SK-N-SH treated with all-trans-retinoic acid at 6 μM for 48 hours (cell line): ENCODE results near the gene PTGIS.
A peak's percentile ranks its signal among the peaks of the same experiment; 100 is the strongest.

Experiments used
- ATAC-seq: fragments of 200-7000 bp; cut with Tn5 transposase; 3 replicates; pipeline ENCODE4 v1.9.1; 2020; ENCODE audit warnings: mild to moderate bottlenecking, moderate library complexity
- ARNTL ChIP-seq: fragments of 450-650 bp; formaldehyde crosslinking; IDR thresholded peaks from 2 replicates; pipeline ENCODE4 v1.5.0; 2020; ENCODE audit warnings: low read depth, mild to moderate bottlenecking, moderate library complexity, borderline replicate concordance
- BACH2 ChIP-seq: fragments of 250-450 bp; sonication (Bioruptor Pico); IDR thresholded peaks from 2 replicates; pipeline ENCODE4 v1.9.0; 2021; ENCODE audit warnings: mild to moderate bottlenecking, borderline replicate concordance
- ESRRG ChIP-seq: fragments of 250-450 bp; sonication (Bioruptor Pico); IDR thresholded peaks from 2 replicates; pipeline ENCODE4 v1.6.1; 2021; ENCODE audit warnings: mild to moderate bottlenecking
- GLIS3 ChIP-seq: fragments of 250-450 bp; sonication (Bioruptor Pico); IDR thresholded peaks from 2 replicates; pipeline ENCODE4 v1.5.0; 2020; ENCODE audit warnings: mild to moderate bottlenecking, moderate library complexity
- OSR1 ChIP-seq: fragments of 250-450 bp; sonication (Bioruptor Pico); IDR thresholded peaks from 2 replicates; pipeline ENCODE4 v1.8.0; 2022; ENCODE audit warnings: moderate library complexity, mild to moderate bottlenecking, inconsistent platforms
- PPARA ChIP-seq: fragments of 250-450 bp; sonication (Bioruptor Pico); IDR thresholded peaks from 2 replicates; pipeline ENCODE4 v1.5.0; 2020; ENCODE audit warnings: mild to moderate bottlenecking, borderline replicate concordance
- RARB ChIP-seq: fragments of 250-450 bp; sonication (Bioruptor Pico); IDR thresholded peaks from 2 replicates; pipeline ENCODE4 v1.8.0; 2021; ENCODE audit warnings: mild to moderate bottlenecking, moderate library complexity
- SNAI2 ChIP-seq: fragments of 250-450 bp; sonication (Bioruptor Pico); IDR thresholded peaks from 2 replicates; pipeline ENCODE4 v1.5.0; 2020; ENCODE audit warnings: mild to moderate bottlenecking, moderate library complexity
- TCF4 ChIP-seq: fragments of 250-450 bp; sonication (Bioruptor Pico); IDR thresholded peaks from 2 replicates; pipeline ENCODE4 v1.8.0; 2021; ENCODE audit warnings: mild to moderate bottlenecking, moderate library complexity, borderline replicate concordance
- TOX ChIP-seq: fragments of 250-450 bp; sonication (Bioruptor Pico); IDR thresholded peaks from 2 replicates; pipeline ENCODE4 v1.8.0; 2021; ENCODE audit warnings: mild to moderate bottlenecking, moderate library complexity, borderline replicate concordance
- ZC3H10 ChIP-seq: fragments of 250-450 bp; sonication (Bioruptor Pico); IDR thresholded peaks from 2 replicates; pipeline ENCODE4 v1.5.1; 2021; ENCODE audit warnings: mild to moderate bottlenecking, moderate library complexity
- ZFP3 ChIP-seq: fragments of 250-450 bp; sonication (Bioruptor Pico); IDR thresholded peaks from 2 replicates; pipeline ENCODE4 v1.5.0; 2020; ENCODE audit warnings: mild to moderate bottlenecking, moderate library complexity
- ZFP30 ChIP-seq: fragments of 450-650 bp; formaldehyde crosslinking; IDR thresholded peaks from 2 replicates; pipeline ENCODE4 v1.5.0; 2022; ENCODE audit warnings: mild to moderate bottlenecking, moderate library complexity
- ZNF565 ChIP-seq: fragments of 450-650 bp; formaldehyde crosslinking; conservative IDR thresholded peaks from 2 replicates; pipeline ENCODE4 v1.5.0; 2020; ENCODE audit warnings: low read depth, mild to moderate bottlenecking, moderate library complexity
- ZNF70 ChIP-seq: fragments of 450-650 bp; formaldehyde crosslinking; IDR thresholded peaks from 2 replicates; pipeline ENCODE4 v1.5.0; 2020; ENCODE audit warnings: mild to moderate bottlenecking, moderate library complexity
- ZNF8 ChIP-seq: fragments of 450-650 bp; formaldehyde crosslinking; IDR thresholded peaks from 2 replicates; pipeline ENCODE4 v1.5.0; 2020; ENCODE audit warnings: mild to moderate bottlenecking, moderate library complexity
- TF ChIP-seq, protein P1 (sequence below): fragments of 250-450 bp; sonication (Bioruptor Pico); IDR thresholded peaks from 2 replicates; pipeline ENCODE4 v1.5.0; 2020; ENCODE audit warnings: mild to moderate bottlenecking, moderate library complexity
- TF ChIP-seq, protein P2 (sequence below): fragments of 250-450 bp; sonication (Bioruptor Pico); IDR thresholded peaks from 2 replicates; pipeline ENCODE4 v1.5.1; 2021; ENCODE audit warnings: mild to moderate bottlenecking, moderate library complexity
- TF ChIP-seq, protein P3 (sequence below): fragments of 250-450 bp; sonication (Bioruptor Pico); IDR thresholded peaks from 2 replicates; pipeline ENCODE4 v1.8.0; 2020; ENCODE audit warnings: mild to moderate bottlenecking, moderate library complexity, borderline replicate concordance
- TF ChIP-seq, protein P4 (sequence below): fragments of 250-450 bp; sonication (Bioruptor Pico); IDR thresholded peaks from 2 replicates; pipeline ENCODE4 v1.8.0; 2021; ENCODE audit warnings: low read depth, mild to moderate bottlenecking, moderate library complexity, borderline replicate concordance

The PTGIS gene

DNA sequence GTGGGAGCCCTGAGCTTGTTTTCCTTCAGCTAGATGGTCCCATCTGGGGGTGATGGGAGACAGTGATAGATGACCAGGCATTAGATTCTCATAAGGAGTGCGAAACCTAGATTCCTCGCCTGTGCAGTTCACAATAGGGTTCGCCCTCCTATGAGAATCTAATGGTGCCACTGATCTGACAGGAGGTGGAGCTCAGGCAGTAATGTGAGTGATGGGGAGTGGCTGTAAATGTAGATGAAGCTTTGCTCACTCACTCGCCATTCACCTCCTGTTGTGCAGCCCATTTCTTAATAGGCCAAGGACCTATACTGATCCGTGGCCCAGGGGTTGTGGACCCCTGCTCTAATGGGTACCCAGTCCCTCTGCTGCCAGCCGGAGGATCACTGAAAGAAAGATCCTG is 64.8 kb downstream of the PTGIS start:
- TF ChIP-seq OSR1 (CRISPR knock-in tag) (no peak), ZC3H10 (CRISPR knock-in tag) (no peak), ZNF70 (no peak), ZNF565 (CRISPR knock-in tag) (no peak), SNAI2 (CRISPR knock-in tag) (no peak), ESRRG (CRISPR knock-in tag) (no peak), ZFP30 (no peak), ZFP3 (no peak), PPARA (no peak), TOX (CRISPR knock-in tag) (no peak), GLIS3 (CRISPR knock-in tag) (no peak), ARNTL (no peak), BACH2 (CRISPR knock-in tag) (no peak), TCF4 (CRISPR knock-in tag) (no peak)
- TF ChIP-seq, protein P1, sequence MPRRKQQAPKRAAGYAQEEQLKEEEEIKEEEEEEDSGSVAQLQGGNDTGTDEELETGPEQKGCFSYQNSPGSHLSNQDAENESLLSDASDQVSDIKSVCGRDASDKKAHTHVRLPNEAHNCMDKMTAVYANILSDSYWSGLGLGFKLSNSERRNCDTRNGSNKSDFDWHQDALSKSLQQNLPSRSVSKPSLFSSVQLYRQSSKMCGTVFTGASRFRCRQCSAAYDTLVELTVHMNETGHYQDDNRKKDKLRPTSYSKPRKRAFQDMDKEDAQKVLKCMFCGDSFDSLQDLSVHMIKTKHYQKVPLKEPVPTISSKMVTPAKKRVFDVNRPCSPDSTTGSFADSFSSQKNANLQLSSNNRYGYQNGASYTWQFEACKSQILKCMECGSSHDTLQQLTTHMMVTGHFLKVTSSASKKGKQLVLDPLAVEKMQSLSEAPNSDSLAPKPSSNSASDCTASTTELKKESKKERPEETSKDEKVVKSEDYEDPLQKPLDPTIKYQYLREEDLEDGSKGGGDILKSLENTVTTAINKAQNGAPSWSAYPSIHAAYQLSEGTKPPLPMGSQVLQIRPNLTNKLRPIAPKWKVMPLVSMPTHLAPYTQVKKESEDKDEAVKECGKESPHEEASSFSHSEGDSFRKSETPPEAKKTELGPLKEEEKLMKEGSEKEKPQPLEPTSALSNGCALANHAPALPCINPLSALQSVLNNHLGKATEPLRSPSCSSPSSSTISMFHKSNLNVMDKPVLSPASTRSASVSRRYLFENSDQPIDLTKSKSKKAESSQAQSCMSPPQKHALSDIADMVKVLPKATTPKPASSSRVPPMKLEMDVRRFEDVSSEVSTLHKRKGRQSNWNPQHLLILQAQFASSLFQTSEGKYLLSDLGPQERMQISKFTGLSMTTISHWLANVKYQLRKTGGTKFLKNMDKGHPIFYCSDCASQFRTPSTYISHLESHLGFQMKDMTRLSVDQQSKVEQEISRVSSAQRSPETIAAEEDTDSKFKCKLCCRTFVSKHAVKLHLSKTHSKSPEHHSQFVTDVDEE, result no peak
- TF ChIP-seq, protein P2, sequence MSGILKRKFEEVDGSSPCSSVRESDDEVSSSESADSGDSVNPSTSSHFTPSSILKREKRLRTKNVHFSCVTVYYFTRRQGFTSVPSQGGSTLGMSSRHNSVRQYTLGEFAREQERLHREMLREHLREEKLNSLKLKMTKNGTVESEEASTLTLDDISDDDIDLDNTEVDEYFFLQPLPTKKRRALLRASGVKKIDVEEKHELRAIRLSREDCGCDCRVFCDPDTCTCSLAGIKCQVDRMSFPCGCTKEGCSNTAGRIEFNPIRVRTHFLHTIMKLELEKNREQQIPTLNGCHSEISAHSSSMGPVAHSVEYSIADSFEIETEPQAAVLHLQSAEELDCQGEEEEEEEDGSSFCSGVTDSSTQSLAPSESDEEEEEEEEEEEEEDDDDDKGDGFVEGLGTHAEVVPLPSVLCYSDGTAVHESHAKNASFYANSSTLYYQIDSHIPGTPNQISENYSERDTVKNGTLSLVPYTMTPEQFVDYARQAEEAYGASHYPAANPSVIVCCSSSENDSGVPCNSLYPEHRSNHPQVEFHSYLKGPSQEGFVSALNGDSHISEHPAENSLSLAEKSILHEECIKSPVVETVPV, result no peak
- TF ChIP-seq, protein P3, sequence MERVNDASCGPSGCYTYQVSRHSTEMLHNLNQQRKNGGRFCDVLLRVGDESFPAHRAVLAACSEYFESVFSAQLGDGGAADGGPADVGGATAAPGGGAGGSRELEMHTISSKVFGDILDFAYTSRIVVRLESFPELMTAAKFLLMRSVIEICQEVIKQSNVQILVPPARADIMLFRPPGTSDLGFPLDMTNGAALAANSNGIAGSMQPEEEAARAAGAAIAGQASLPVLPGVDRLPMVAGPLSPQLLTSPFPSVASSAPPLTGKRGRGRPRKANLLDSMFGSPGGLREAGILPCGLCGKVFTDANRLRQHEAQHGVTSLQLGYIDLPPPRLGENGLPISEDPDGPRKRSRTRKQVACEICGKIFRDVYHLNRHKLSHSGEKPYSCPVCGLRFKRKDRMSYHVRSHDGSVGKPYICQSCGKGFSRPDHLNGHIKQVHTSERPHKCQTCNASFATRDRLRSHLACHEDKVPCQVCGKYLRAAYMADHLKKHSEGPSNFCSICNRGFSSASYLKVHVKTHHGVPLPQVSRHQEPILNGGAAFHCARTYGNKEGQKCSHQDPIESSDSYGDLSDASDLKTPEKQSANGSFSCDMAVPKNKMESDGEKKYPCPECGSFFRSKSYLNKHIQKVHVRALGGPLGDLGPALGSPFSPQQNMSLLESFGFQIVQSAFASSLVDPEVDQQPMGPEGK (CRISPR knock-in tag), result no peak
- ATAC-seq, result no peak

DNA sequence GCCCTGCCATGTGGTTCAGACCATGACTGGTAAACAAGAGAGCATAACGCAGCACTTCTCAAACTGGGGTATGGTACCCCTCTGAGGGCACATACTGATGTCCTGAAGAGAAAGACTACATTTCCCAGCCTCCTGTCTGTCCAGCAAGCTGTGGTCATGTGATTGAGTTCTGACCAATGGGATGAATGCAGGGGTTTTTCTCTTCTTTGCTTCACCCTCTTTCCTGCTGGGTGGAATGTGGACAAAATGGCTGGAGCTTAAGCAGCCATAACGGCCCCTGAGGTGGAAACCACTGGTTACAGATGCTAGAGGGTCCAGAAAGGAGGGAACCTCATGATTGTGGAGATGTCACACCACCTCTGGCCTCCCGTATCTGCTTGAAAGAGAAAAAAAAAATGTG is 66.0 kb downstream of the PTGIS start:
- TF ChIP-seq ZNF70, result no peak
- TF ChIP-seq TOX (CRISPR knock-in tag), result no peak
- TF ChIP-seq ZNF565 (CRISPR knock-in tag), result no peak
- no peak for TF ChIP-seq ZNF8 (CRISPR knock-in tag)
- TF ChIP-seq RARB (CRISPR knock-in tag), result no peak
- TF ChIP-seq PPARA, result no peak
- TF ChIP-seq, protein P3 (CRISPR knock-in tag), result no peak
- no peak for TF ChIP-seq ZC3H10 (CRISPR knock-in tag)
- TF ChIP-seq SNAI2 (CRISPR knock-in tag), result no peak
- no peak for TF ChIP-seq GLIS3 (CRISPR knock-in tag)
- no peak for TF ChIP-seq ZFP3
- TF ChIP-seq, protein P4, sequence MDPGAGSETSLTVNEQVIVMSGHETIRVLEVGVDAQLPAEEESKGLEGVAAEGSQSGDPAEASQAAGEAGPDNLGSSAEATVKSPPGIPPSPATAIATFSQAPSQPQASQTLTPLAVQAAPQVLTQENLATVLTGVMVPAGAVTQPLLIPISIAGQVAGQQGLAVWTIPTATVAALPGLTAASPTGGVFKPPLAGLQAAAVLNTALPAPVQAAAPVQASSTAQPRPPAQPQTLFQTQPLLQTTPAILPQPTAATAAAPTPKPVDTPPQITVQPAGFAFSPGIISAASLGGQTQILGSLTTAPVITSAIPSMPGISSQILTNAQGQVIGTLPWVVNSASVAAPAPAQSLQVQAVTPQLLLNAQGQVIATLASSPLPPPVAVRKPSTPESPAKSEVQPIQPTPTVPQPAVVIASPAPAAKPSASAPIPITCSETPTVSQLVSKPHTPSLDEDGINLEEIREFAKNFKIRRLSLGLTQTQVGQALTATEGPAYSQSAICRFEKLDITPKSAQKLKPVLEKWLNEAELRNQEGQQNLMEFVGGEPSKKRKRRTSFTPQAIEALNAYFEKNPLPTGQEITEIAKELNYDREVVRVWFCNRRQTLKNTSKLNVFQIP (CRISPR knock-in tag), result no peak
- TF ChIP-seq, protein P2, result no peak
- TF ChIP-seq OSR1 (CRISPR knock-in tag), result no peak
- no peak for TF ChIP-seq ARNTL
- no peak for TF ChIP-seq BACH2 (CRISPR knock-in tag)
- peak; percentile 46 for ATAC-seq
